Hepatocyte (in vitro differentiated cells): Measurements from ENCODE around the gene DDX10. TPM values are rescaled to one million over a fixed set of nuclear protein-coding genes. Genes with fewer than 3 reads are reported as not detected.

Experiments used
- DNase-seq: peaks from one replicate; pipeline ENCODE4 v3.0.0-alpha.2; 2016; ENCODE audit warnings: low spot score
- H2AFZ ChIP-seq: fragments of 200-600 bp; sonication (generic); 2 replicates; pipeline ENCODE4 v1.6.0; 2016; ENCODE audit warnings: antibody characterized with exemption, mild to moderate bottlenecking
- H3K27ac ChIP-seq: fragments of 200-600 bp; sonication (generic); 2 replicates; pipeline ENCODE4 v1.5.1; 2016; ENCODE audit warnings: mild to moderate bottlenecking
- H3K27me3 ChIP-seq: fragments of 200-600 bp; sonication (generic); 2 replicates; pipeline ENCODE4 v1.6.1; 2016
- H3K36me3 ChIP-seq: fragments of 200-600 bp; sonication (generic); replicated peaks from 2 replicates; pipeline ENCODE4 v1.5.1; 2016; ENCODE audit warnings: low read depth; ENCODE audit not compliant: insufficient read depth
- H3K4me1 ChIP-seq: fragments of 200-600 bp; sonication (generic); 2 replicates; pipeline ENCODE4 v1.5.1; 2016; ENCODE audit warnings: mild to moderate bottlenecking, moderate library complexity; ENCODE audit not compliant: insufficient read depth
- H3K4me2 ChIP-seq: fragments of 200-600 bp; sonication (generic); 2 replicates; pipeline ENCODE4 v1.6.0; 2016
- H3K4me3 ChIP-seq: fragments of 200-600 bp; sonication (generic); 2 replicates; pipeline ENCODE4 v1.5.1; 2016; ENCODE audit warnings: mild to moderate bottlenecking
- H3K79me2 ChIP-seq: fragments of 200-600 bp; sonication (generic); 2 replicates; pipeline ENCODE4 v1.6.0; 2017; ENCODE audit warnings: mild to moderate bottlenecking
- H3K9me2 ChIP-seq: fragments of 200-600 bp; sonication (generic); replicated peaks from 2 replicates; pipeline ENCODE4 v1.6.0; 2017; ENCODE audit warnings: mild to moderate bottlenecking; ENCODE audit not compliant: insufficient read depth
- H3K9me3 ChIP-seq: fragments of 200-600 bp; sonication (generic); 2 replicates; pipeline ENCODE4 v1.5.1; 2016; ENCODE audit warnings: low read depth, mild to moderate bottlenecking
- H4K20me1 ChIP-seq: fragments of 200-600 bp; sonication (generic); 2 replicates; pipeline ENCODE4 v1.6.0; 2016; ENCODE audit warnings: mild to moderate bottlenecking; ENCODE audit not compliant: insufficient read depth, poor library complexity, severe bottlenecking
- EZH2 ChIP-seq: fragments of 200-600 bp; sonication (generic); IDR thresholded peaks from 2 replicates; pipeline ENCODE4 v1.6.1; 2016; ENCODE audit warnings: antibody characterized with exemption, mild to moderate bottlenecking, borderline replicate concordance
- EZH2phosphoT487 ChIP-seq: fragments of 200-600 bp; sonication (generic); IDR thresholded peaks from one replicate; pipeline ENCODE4 v1.6.1; 2018; ENCODE audit warnings: antibody characterized with exemption, mild to moderate bottlenecking, low read depth, moderate library complexity; ENCODE audit not compliant: unreplicated experiment, severe bottlenecking
- WGBS: methylation state at CpG from one replicate; pipeline ENCODE4 v1.1.6; 2016; ENCODE audit warnings: low lambda C conversion rate; ENCODE audit errors: missing lambda C conversion rate; 5-methylcytosine and 5-hydroxymethylcytosine counted together
- polyA plus RNA-seq: library from polyadenylated mRNA; unstranded; fragments of >200 nt; fragmentation: Nextera tagmentation; extraction: Ambion mirVana; gene quantifications from 2 replicates; pipeline ENCODE4 v1.2.1, GENCODE V29; 2016
- total RNA-seq: library from RNA; depleted of rRNA; stranded (reverse); fragments of >200 nt; gene quantifications from 2 replicates; pipeline ENCODE4 v1.2.3, GENCODE V29; 2014
- TF ChIP-seq, protein P1 (sequence below): fragments of 200-600 bp; sonication (generic); IDR thresholded peaks from 2 replicates; pipeline ENCODE4 v1.5.1; 2016; ENCODE audit warnings: antibody characterized with exemption, mild to moderate bottlenecking; ENCODE audit not compliant: poor library complexity

Gene DDX10
- total and polyA plus RNA-seq, 2 experiments from 2014 or later = 9.6 to 13.9 TPM

DNA sequence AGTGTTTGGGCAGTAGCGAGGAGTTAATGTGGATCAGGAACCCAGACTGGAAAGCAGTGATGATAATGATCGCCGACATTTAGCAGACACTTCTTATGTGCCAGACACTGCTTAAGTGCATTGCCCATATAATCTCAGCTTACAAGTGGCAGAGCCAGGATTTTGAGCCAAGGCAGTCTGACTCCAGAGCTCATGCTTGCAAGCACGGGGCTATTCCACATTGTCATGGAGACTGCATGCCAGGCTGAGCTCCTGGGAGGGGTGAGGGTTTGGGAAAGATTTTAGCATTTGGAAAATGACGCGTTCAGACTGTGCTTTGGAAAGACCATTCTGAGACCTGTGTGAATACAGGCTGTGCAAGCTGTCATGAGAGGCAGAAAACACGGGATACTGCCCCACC lies 302.7 kb downstream of the DDX10 start:
- DNase-seq = peak; percentile 55
- H2AFZ ChIP-seq = no peak overlapping the region

DNA sequence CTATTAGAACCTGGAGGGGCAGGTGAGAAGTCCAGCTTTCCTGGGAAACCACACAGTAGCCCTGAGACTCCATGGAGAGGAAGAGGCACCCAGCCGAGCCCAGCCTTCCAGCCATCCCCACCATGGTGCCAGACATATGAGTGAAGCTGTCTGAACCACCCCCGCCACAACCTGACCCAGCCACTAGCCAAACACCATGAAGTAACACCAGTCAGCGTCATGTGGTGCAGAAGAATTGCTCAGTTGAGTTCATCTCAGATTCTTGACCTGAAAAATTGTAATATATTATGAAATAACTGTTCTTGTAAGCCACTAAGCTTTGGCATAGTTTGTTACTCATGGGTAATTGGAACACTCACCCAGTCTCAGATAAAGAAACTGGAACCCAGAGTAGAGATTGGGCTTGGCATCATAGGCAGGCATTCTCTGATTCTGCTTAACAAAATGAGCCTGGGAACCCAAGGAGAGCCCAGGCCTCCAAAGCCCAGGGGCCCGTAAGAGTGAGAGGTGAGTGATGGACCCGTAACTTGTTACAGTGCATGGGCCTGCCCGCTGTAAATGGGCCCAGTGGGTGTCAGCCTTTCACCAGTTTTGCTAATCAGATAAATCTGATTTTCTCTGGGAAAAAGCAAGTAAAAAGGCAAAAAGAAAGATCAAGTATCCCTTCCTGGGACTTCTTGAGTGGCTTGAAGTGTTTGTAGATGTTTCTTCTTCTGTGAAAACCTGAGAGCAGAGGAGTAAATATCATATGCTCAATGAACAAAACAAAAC lies 305.5 kb downstream of the DDX10 start:
- H3K9me3 ChIP-seq = no peaks in the 10 kb centered on the region
- H3K79me2 ChIP-seq = no peaks in the 10 kb centered on the region
- H3K9me2 ChIP-seq = no peaks in the 10 kb centered on the region
- H3K36me3 ChIP-seq = no peaks in the 10 kb centered on the region
- no peak overlapping the region for H2AFZ ChIP-seq
- no peaks in the 10 kb centered on the region for H4K20me1 ChIP-seq
- H3K27ac ChIP-seq = no peak overlapping the region
- no peak for DNase-seq
- 95% methylated on average over 6 of the region's 6 CpGs for WGBS
- no peak overlapping the region for H3K4me3 ChIP-seq
- H3K4me1 ChIP-seq = no peaks in the 10 kb centered on the region
- TF ChIP-seq EZH2 (no peak), EZH2phosphoT487 (no peak)
- TF ChIP-seq, protein P1, sequence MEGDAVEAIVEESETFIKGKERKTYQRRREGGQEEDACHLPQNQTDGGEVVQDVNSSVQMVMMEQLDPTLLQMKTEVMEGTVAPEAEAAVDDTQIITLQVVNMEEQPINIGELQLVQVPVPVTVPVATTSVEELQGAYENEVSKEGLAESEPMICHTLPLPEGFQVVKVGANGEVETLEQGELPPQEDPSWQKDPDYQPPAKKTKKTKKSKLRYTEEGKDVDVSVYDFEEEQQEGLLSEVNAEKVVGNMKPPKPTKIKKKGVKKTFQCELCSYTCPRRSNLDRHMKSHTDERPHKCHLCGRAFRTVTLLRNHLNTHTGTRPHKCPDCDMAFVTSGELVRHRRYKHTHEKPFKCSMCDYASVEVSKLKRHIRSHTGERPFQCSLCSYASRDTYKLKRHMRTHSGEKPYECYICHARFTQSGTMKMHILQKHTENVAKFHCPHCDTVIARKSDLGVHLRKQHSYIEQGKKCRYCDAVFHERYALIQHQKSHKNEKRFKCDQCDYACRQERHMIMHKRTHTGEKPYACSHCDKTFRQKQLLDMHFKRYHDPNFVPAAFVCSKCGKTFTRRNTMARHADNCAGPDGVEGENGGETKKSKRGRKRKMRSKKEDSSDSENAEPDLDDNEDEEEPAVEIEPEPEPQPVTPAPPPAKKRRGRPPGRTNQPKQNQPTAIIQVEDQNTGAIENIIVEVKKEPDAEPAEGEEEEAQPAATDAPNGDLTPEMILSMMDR = no peak
- H3K4me2 ChIP-seq = no peak overlapping the region
- H3K27me3 ChIP-seq = no peaks in the 10 kb centered on the region

More for the DNA sequence above, 302.7 kb downstream of the DDX10 start:
- Histone ChIP-seq H3K9me3 (no peaks in the 10 kb centered on the region), H3K79me2 (no peaks in the 10 kb centered on the region), H3K4me3 (no peak overlapping the region), H3K4me1 (no peaks in the 10 kb centered on the region), H4K20me1 (no peaks in the 10 kb centered on the region), H3K4me2 (no peak overlapping the region), H3K36me3 (no peaks in the 10 kb centered on the region), H3K27ac (peak overlapping the region; percentile 53), H3K27me3 (no peaks in the 10 kb centered on the region), H3K9me2 (no peaks in the 10 kb centered on the region)
- 49% methylated on average over 7 of the region's 7 CpGs for WGBS
- TF ChIP-seq EZH2phosphoT487 = no peak
- TF ChIP-seq, protein P1 = no peak
- TF ChIP-seq EZH2 = no peak

DNA sequence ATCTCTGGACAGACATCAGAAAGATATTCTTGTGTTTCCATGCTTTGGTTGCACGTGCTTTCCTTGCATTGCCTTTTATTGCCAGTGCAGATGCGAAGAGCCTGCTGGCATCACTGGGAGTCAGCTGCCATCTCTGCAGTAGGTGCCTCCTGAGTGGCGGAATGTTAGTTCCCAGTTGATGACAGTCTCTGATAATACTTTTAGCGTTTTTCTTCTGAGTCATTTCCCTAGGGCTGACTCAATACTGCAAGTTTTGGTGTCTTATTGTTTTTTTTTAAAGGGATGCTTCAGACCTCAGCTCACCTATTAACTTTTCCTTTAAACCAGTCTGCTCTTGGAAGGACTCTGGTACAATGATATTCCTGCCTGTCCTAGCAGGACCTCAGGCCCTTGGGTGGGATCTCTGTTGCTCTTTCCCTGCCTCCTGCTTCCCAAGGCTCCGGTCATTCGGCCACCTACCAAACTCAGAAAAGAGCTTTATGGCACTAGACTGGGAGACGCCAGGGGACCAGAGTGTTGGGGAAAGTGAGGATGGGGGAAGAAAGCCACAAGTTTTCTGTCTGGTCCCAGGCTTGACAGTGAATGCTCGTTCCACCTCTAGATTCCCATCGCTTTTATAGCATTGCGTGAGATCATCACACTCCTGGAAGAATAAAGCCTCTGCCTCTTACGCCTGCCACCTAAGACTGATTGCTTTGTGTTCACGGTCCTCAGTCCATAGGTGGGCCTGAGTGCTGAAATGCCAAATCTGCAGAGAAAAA lies 308.7 kb downstream of the DDX10 start:
- TF ChIP-seq EZH2phosphoT487 (no peak), EZH2 (no peak)
- TF ChIP-seq, protein P1 = no peak
- H3K4me3 ChIP-seq = no peak overlapping the region
- no peaks in the 10 kb centered on the region for H3K36me3 ChIP-seq
- H3K27ac ChIP-seq = no peak overlapping the region
- no peak for DNase-seq
- H4K20me1 ChIP-seq = no peaks in the 10 kb centered on the region
- no peak overlapping the region for H2AFZ ChIP-seq
- no peaks in the 10 kb centered on the region for H3K9me2 ChIP-seq
- 79% methylated on average over 12 of the region's 12 CpGs for WGBS
- no peaks in the 10 kb centered on the region for H3K4me1 ChIP-seq
- no peak overlapping the region for H3K4me2 ChIP-seq
- H3K9me3 ChIP-seq = no peaks in the 10 kb centered on the region
- H3K27me3 ChIP-seq = no peaks in the 10 kb centered on the region
- H3K79me2 ChIP-seq = no peaks in the 10 kb centered on the region
